GM12864 (cell line): Measurements from ENCODE around the gene SHH.

Experiments
- DNase-seq: peaks from one replicate; pipeline ENCODE4 v3.0.0-alpha.2; 2011; ENCODE audit warnings: low read depth
- H3K4me3 ChIP-seq: 2 replicates; pipeline ENCODE4 v1.5.1; 2011; ENCODE audit warnings: mild to moderate bottlenecking, low read depth, low read length, control low read depth
- TF ChIP-seq, protein P1 (sequence below): IDR thresholded peaks from 2 replicates; pipeline ENCODE4 v1.5.1; 2011; ENCODE audit warnings: low read depth, mild to moderate bottlenecking, moderate library complexity, low read length, control low read depth, inconsistent platforms; ENCODE audit errors: missing control alignments

Gene SHH

DNA sequence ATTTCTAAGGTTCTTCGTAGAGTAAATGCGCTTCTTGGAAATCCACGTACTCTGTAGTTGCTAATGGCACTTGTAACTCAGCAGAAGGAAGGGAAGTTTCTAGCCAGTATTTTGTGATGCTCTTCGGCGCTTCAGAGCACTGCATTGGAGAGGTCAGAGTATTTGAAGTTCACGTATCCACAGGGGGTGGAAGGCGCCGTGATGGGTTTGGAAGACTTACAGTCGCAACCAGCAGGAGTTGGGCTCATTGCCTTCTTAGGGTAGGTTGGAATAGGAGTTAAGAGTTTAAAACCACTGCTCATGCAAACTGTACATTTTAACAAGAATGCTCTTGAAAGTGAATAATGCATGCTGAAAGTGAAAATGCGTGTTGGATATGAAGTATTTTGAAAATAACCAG lies 49.1 kb downstream of the SHH start:
- H3K4me3 ChIP-seq, result no peak overlapping the region
- TF ChIP-seq, protein P1, sequence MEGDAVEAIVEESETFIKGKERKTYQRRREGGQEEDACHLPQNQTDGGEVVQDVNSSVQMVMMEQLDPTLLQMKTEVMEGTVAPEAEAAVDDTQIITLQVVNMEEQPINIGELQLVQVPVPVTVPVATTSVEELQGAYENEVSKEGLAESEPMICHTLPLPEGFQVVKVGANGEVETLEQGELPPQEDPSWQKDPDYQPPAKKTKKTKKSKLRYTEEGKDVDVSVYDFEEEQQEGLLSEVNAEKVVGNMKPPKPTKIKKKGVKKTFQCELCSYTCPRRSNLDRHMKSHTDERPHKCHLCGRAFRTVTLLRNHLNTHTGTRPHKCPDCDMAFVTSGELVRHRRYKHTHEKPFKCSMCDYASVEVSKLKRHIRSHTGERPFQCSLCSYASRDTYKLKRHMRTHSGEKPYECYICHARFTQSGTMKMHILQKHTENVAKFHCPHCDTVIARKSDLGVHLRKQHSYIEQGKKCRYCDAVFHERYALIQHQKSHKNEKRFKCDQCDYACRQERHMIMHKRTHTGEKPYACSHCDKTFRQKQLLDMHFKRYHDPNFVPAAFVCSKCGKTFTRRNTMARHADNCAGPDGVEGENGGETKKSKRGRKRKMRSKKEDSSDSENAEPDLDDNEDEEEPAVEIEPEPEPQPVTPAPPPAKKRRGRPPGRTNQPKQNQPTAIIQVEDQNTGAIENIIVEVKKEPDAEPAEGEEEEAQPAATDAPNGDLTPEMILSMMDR, result no peak
- DNase-seq, result no peak

DNA sequence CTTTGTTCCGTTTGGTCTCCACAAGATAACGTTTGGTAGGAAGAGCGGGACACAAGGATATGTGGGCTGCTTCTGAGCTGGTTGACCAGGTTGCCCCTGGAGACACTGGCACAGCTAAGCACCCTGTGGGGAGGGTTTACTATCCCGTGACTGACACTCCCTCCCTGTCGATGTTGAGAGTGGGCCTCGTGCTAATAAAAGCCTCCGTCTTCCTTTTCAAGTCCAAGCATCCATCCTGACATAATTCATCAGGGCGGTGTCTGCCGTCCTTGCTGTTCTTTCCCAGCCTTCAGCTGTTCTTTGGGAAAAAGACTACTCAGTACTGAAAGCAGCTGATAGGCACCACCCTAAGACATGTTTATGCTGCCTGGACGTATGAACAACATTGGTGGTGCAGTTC lies 49.6 kb downstream of the SHH start:
- H3K4me3 ChIP-seq, result no peak overlapping the region
- DNase-seq, result no peak
- TF ChIP-seq, protein P1, result no peak

- H3K4me3 ChIP-seq, result no peak overlapping the region
- TF ChIP-seq, protein P1, result no peak
- no peak for DNase-seq
Measured at GRCh38 chr7:155762036-155762435, 50.2 kb downstream of the SHH start.

DNA sequence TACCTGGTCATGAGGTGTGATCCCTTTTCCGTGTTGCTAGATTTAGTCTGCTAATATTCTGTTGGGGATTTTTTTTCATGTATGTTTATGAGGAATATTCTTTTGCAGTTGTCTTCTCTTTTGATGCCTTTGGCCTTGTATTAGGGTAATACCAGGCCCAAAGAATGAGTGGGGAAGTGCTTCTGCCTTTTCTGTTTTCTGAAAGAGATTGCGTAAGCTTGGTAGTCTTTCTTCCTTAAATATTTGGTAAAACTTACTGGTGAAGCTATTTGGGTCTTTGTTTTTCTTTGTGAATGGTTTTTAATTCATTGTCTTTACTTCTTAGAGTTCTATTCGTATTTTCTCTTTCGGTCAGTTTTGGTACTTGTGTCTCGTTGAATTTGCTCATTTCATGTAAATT lies 51.1 kb downstream of the SHH start:
- TF ChIP-seq, protein P1, result no peak
- no peak for DNase-seq
- no peak overlapping the region for H3K4me3 ChIP-seq

GRCh38 chr7:155759740-155760430 lies 52.4 kb downstream of the SHH start:
- no peak overlapping the region for H3K4me3 ChIP-seq

GRCh38 chr7:155758348-155758747 lies 53.9 kb downstream of the SHH start:
- TF ChIP-seq, protein P1, result no peak
- no peak overlapping the region for H3K4me3 ChIP-seq
- DNase-seq, result no peak

More at GRCh38 chr7:155759740-155760430, 52.4 kb downstream of the SHH start:
- TF ChIP-seq, protein P1, result no peak
- no peak for DNase-seq

GRCh38 chr7:155756322-155756721 lies 55.9 kb downstream of the SHH start:
- no peak for DNase-seq
- peak overlapping the region; percentile 26 for H3K4me3 ChIP-seq
- TF ChIP-seq, protein P1, result no peak
